ENCODE results near the gene C1QTNF6.

Gene C1QTNF6

GRCh38 chr22:37179622-37180420, 8.2 kb downstream of the C1QTNF6 start:
- Histone ChIP-seq H3K4me3 (no peak overlapping the region), H3K4me2 (peak overlapping the region in 9 of 11 experiments; percentile 7 to 40 (median 34); a peak in 14 of 22 replicates), H3K4me1 (peaks cover 43 to 83% (median 71%) of the 10 kb centered on the region in 10 experiments), H3K9ac (peak overlapping the region in 2 of 11 experiments; percentile 30 to 38; a peak in 1 of 22 replicates), H3K36me3 (no peaks in the 10 kb centered on the region), H3K9me3 (replicated peaks in 1 of 11) (peaks cover 0 to 7% (median 0%) of the 10 kb centered on the region in 11 experiments; a peak in 3 of 22 replicates), H4K20me1 (no peaks in the 10 kb centered on the region; a peak in 1 of 22 replicates), H3K27me3 (no peaks in the 10 kb centered on the region), H3K27ac (peak overlapping the region in 2 of 11 experiments; percentile 23 to 62; a peak in 4 of 22 replicates)
- TF ChIP-seq Cebpa-rat (IDR thresholded peaks at IDR 0.05), result no peak

- peak overlapping the region in 2 of 11 experiments; percentile 12 to 24; a peak in 2 of 22 replicates for H3K9ac ChIP-seq
- H3K9me3 ChIP-seq (replicated peaks in 1 of 11), result peaks cover 0 to 12% (median 4%) of the 10 kb centered on the region in 11 experiments; a peak in 3 of 22 replicates
- H3K27me3 ChIP-seq, result no peaks in the 10 kb centered on the region
- peaks cover 43 to 79% (median 65%) of the 10 kb centered on the region in 10 experiments for H3K4me1 ChIP-seq
- TF ChIP-seq Cebpa-rat (IDR thresholded peaks at IDR 0.05), result no peak
- H4K20me1 ChIP-seq, result no peaks in the 10 kb centered on the region
- peak overlapping the region in 7 of 11 experiments; percentile 21 to 73 (median 55); a peak in 11 of 22 replicates for H3K27ac ChIP-seq
- no peak overlapping the region for H3K4me3 ChIP-seq
- H3K4me2 ChIP-seq, result peak overlapping the region in 7 of 11 experiments; percentile 60 to 87 (median 80); a peak in 13 of 22 replicates
- H3K36me3 ChIP-seq, result no peaks in the 10 kb centered on the region
These were observed 8.9 kb downstream of the C1QTNF6 start for GRCh38 chr22:37179126-37179470.

- no peaks in the 10 kb centered on the region for H4K20me1 ChIP-seq
- peak in 4 of 11 experiments; percentile 17 to 32 (median 26); a peak in 1 of 22 replicates for TF ChIP-seq Cebpa-rat (IDR thresholded peaks at IDR 0.05)
- peak overlapping the region in 8 of 11 experiments; percentile 21 to 73 (median 62); a peak in 17 of 22 replicates for H3K27ac ChIP-seq
- H3K36me3 ChIP-seq, result no peaks in the 10 kb centered on the region
- H3K4me1 ChIP-seq, result peaks cover 43 to 73% (median 59%) of the 10 kb centered on the region in 10 experiments
- peak overlapping the region; percentile 60 to 87 (median 73) for H3K4me2 ChIP-seq
- H3K4me3 ChIP-seq, result no peak overlapping the region
- peak overlapping the region in 9 of 11 experiments; percentile 6 to 56 (median 23); a peak in 10 of 22 replicates for H3K9ac ChIP-seq
- H3K27me3 ChIP-seq, result no peaks in the 10 kb centered on the region
- peaks cover 0 to 12% (median 4%) of the 10 kb centered on the region in 11 experiments; a peak in 3 of 22 replicates for H3K9me3 ChIP-seq (replicated peaks in 1 of 11)
These were observed 9.5 kb downstream of the C1QTNF6 start for GRCh38 chr22:37178350-37179125.

GRCh38 chr22:37177755-37178154, 10.3 kb downstream of the C1QTNF6 start:
- Histone ChIP-seq H3K4me3 (no peak overlapping the region), H3K4me1 (peaks cover 41 to 65% (median 53%) of the 10 kb centered on the region in 10 experiments), H3K4me2 (peak overlapping the region; percentile 60 to 87 (median 73)), H4K20me1 (no peaks in the 10 kb centered on the region), H3K9ac (peak overlapping the region in 5 of 11 experiments; percentile 6 to 56 (median 24); a peak in 4 of 22 replicates), H3K27ac (peak overlapping the region in 8 of 11 experiments; percentile 12 to 73 (median 62); a peak in 14 of 22 replicates), H3K9me3 (replicated peaks in 1 of 11) (peaks cover 0 to 12% (median 4%) of the 10 kb centered on the region in 11 experiments; a peak in 3 of 22 replicates), H3K27me3 (no peaks in the 10 kb centered on the region), H3K36me3 (no peaks in the 10 kb centered on the region)
- no peak for TF ChIP-seq Cebpa-rat (IDR thresholded peaks at IDR 0.05)

- no peak for TF ChIP-seq Cebpa-rat (IDR thresholded peaks at IDR 0.05)
- no peaks in the 10 kb centered on the region for H3K27me3 ChIP-seq
These were observed 10.8 kb downstream of the C1QTNF6 start for GRCh38 chr22:37177221-37177620.

GRCh38 chr22:37176464-37177061, 11.5 kb downstream of the C1QTNF6 start:
- peak overlapping the region; percentile 60 to 87 (median 73) for H3K4me2 ChIP-seq
- H3K4me3 ChIP-seq, result no peak overlapping the region
- H3K9ac ChIP-seq, result peak overlapping the region in 6 of 11 experiments; percentile 14 to 47 (median 36); a peak in 9 of 22 replicates

More at GRCh38 chr22:37177221-37177620, 10.8 kb downstream of the C1QTNF6 start:
- Histone ChIP-seq H3K9ac (peak overlapping the region in 5 of 11 experiments; percentile 14 to 56 (median 34); a peak in 3 of 22 replicates), H3K4me3 (no peak overlapping the region), H3K9me3 (replicated peaks in 1 of 11) (peaks cover 0 to 12% (median 4%) of the 10 kb centered on the region in 11 experiments; a peak in 3 of 22 replicates), H3K4me2 (peak overlapping the region; percentile 60 to 87 (median 73)), H3K4me1 (peaks cover 41 to 62% (median 51%) of the 10 kb centered on the region in 10 experiments), H3K27ac (peak overlapping the region in 9 of 11 experiments; percentile 12 to 73 (median 61); a peak in 17 of 22 replicates), H3K36me3 (no peaks in the 10 kb centered on the region), H4K20me1 (no peaks in the 10 kb centered on the region)

GRCh38 chr22:37175414-37176281, 12.4 kb downstream of the C1QTNF6 start:
- peak overlapping the region in 1 of 11 experiments; percentile 55; a peak in 3 of 22 replicates for H3K27ac ChIP-seq

More at GRCh38 chr22:37176464-37177061, 11.5 kb downstream of the C1QTNF6 start:
- no peaks in the 10 kb centered on the region for H3K27me3 ChIP-seq
- no peak for TF ChIP-seq Cebpa-rat (IDR thresholded peaks at IDR 0.05)
- no peaks in the 10 kb centered on the region for H4K20me1 ChIP-seq
- peaks cover 0 to 12% (median 4%) of the 10 kb centered on the region in 11 experiments; a peak in 3 of 22 replicates for H3K9me3 ChIP-seq (replicated peaks in 1 of 11)
- H3K36me3 ChIP-seq, result no peaks in the 10 kb centered on the region
- peaks cover 41 to 61% (median 50%) of the 10 kb centered on the region in 10 experiments for H3K4me1 ChIP-seq
- peak overlapping the region in 10 of 11 experiments; percentile 40 to 73 (median 58); a peak in 17 of 22 replicates for H3K27ac ChIP-seq

More at GRCh38 chr22:37175414-37176281, 12.4 kb downstream of the C1QTNF6 start:
- H3K4me1 ChIP-seq, result peaks cover 38 to 56% (median 46%) of the 10 kb centered on the region in 10 experiments
- no peaks in the 10 kb centered on the region for H3K36me3 ChIP-seq
- H4K20me1 ChIP-seq, result no peaks in the 10 kb centered on the region
- H3K27me3 ChIP-seq, result no peaks in the 10 kb centered on the region
- H3K9ac ChIP-seq, result no peak overlapping the region
- peaks cover 0 to 12% (median 4%) of the 10 kb centered on the region in 11 experiments; a peak in 3 of 22 replicates for H3K9me3 ChIP-seq (replicated peaks in 1 of 11)
- TF ChIP-seq Cebpa-rat (IDR thresholded peaks at IDR 0.05), result no peak
- H3K4me2 ChIP-seq, result peak overlapping the region; percentile 60 to 87 (median 73)
- H3K4me3 ChIP-seq, result no peak overlapping the region
